PFSK-1 (cell line): Measurements from ENCODE around the gene DOCK10.

Source experiments
- FOXP2 ChIP-seq: optimal IDR thresholded peaks from 2 replicates; pipeline ENCODE3; 2011; ENCODE audit warnings: borderline replicate concordance, control low read depth, inconsistent platforms; ENCODE audit not compliant: insufficient read depth; ENCODE audit errors: extremely low read length, extremely low read depth
- POLR2AphosphoS5 ChIP-seq: IDR thresholded peaks from 2 replicates; pipeline ENCODE4 v1.6.1; 2012; ENCODE audit warnings: low read depth, mild to moderate bottlenecking, control low read depth, low read length, moderate library complexity
- REST ChIP-seq, 2 experiments: IDR thresholded peaks; 2 replicates each; pipeline versions ENCODE4 v1.6.1 to v1.8.0; 2011 to 2012; ENCODE audit warnings: low read depth in 2 of 2, low read length in 2 of 2, control low read depth in 1 of 2, inconsistent platforms in 1 of 2, mild to moderate bottlenecking in 1 of 2, moderate library complexity in 1 of 2; ENCODE audit not compliant: insufficient read depth in 1 of 2
- SIN3A ChIP-seq: IDR thresholded peaks from 2 replicates; pipeline ENCODE4 v1.6.1; 2012; ENCODE audit warnings: mild to moderate bottlenecking, low read length, moderate library complexity, borderline replicate concordance; ENCODE audit not compliant: insufficient read depth
- TAF1 ChIP-seq: IDR thresholded peaks from 2 replicates; pipeline ENCODE4 v1.6.1; 2012; ENCODE audit warnings: low read length, control low read depth, borderline replicate concordance; ENCODE audit not compliant: insufficient read depth

The DOCK10 gene

GRCh38 chr2:224941960-224942359 lies 100.3 kb downstream of the DOCK10 start:
- TF ChIP-seq FOXP2 (no peak), TAF1 (no peak), POLR2AphosphoS5 (no peak), REST (IDR thresholded peaks at IDR 0.05; ENCODE audit: insufficient read depth in 1 of 2, low read depth in 2 of 2, low read length in 2 of 2) (no peak), SIN3A (no peak)

- no peak for TF ChIP-seq REST (IDR thresholded peaks at IDR 0.05; ENCODE audit: insufficient read depth in 1 of 2, low read depth in 2 of 2, low read length in 2 of 2)
- TF ChIP-seq TAF1: no peak
- no peak for TF ChIP-seq SIN3A
- TF ChIP-seq POLR2AphosphoS5: no peak
- TF ChIP-seq FOXP2: no peak
Measured at GRCh38 chr2:224940618-224941017, 101.7 kb downstream of the DOCK10 start.

- TF ChIP-seq FOXP2 (no peak), REST (IDR thresholded peaks at IDR 0.05; ENCODE audit: insufficient read depth in 1 of 2, low read depth in 2 of 2, low read length in 2 of 2) (no peak), SIN3A (no peak), TAF1 (no peak), POLR2AphosphoS5 (no peak)
Measured at GRCh38 chr2:224938651-224939182, 103.6 kb downstream of the DOCK10 start.

GRCh38 chr2:224937887-224938286 lies 104.4 kb downstream of the DOCK10 start:
- TF ChIP-seq REST (IDR thresholded peaks at IDR 0.05; ENCODE audit: insufficient read depth in 1 of 2, low read depth in 2 of 2, low read length in 2 of 2) (no peak), FOXP2 (no peak), SIN3A (no peak), POLR2AphosphoS5 (no peak), TAF1 (no peak)

GRCh38 chr2:224934526-224935188 lies 107.6 kb downstream of the DOCK10 start:
- TF ChIP-seq TAF1: no peak
- TF ChIP-seq REST (IDR thresholded peaks at IDR 0.05; ENCODE audit: insufficient read depth in 1 of 2, low read depth in 2 of 2, low read length in 2 of 2): no peak
- TF ChIP-seq FOXP2: no peak
- no peak for TF ChIP-seq POLR2AphosphoS5
- TF ChIP-seq SIN3A: no peak
